K562 (cell line): Measurements from ENCODE around the gene NACA. TPM values are rescaled to one million over a fixed set of nuclear protein-coding genes. Genes with fewer than 3 reads are reported as not detected.

ENCODE experiments used
- CC2D1A ChIP-seq: fragments of 450-650 bp; IDR thresholded peaks from 2 replicates; pipeline ENCODE4 v1.6.1; 2017; ENCODE audit warnings: mild to moderate bottlenecking
- CREM ChIP-seq: IDR thresholded peaks from 2 replicates; pipeline ENCODE4 v1.6.1; 2014; ENCODE audit warnings: antibody characterized with exemption, low read depth
- MCM7 ChIP-seq, 2 experiments: fragments of 450-650 bp; IDR thresholded peaks; 2 replicates each; pipeline ENCODE4 v1.6.1; 2016 to 2018
- MGA ChIP-seq: fragments of 450-650 bp; IDR thresholded peaks from 2 replicates; pipeline ENCODE4 v1.6.1; 2016; ENCODE audit warnings: mild to moderate bottlenecking, moderate library complexity
- NFXL1 ChIP-seq: fragments of 450-650 bp; formaldehyde crosslinking; IDR thresholded peaks from 2 replicates; pipeline ENCODE4 v1.4.0; 2021; ENCODE audit warnings: mild to moderate bottlenecking
- RBM25 ChIP-seq: fragments of 200-400 bp; formaldehyde crosslinking; IDR thresholded peaks from 2 replicates; pipeline ENCODE4 v1.6.1; 2018; ENCODE audit warnings: low read length, low read depth, moderate library complexity; ENCODE audit not compliant: severe bottlenecking
- THRA ChIP-seq: fragments of 450-650 bp; IDR thresholded peaks from 2 replicates; pipeline ENCODE4 v1.6.1; 2017; ENCODE audit warnings: mild to moderate bottlenecking, moderate library complexity
- ZNF23 ChIP-seq: fragments of 250-450 bp; sonication (Bioruptor Pico); IDR thresholded peaks from 2 replicates; pipeline ENCODE4 v1.4.0; 2020; ENCODE audit warnings: mild to moderate bottlenecking
- polyA plus RNA-seq, 8 experiments: library from polyadenylated mRNA; depleted of rRNA in 4 of 8; stranded (reverse) in 5 of 8; unstranded in 3 of 8; fragments of >200 nt; fragmentation: Nextera tagmentation in 2 of 8; fragmentation: Illumina TruSeq in 1 of 8; extraction: Ambion mirVana in 2 of 8; extraction: Trizol in 1 of 8; gene quantifications; 2 replicates each; pipeline versions ENCODE4 v1.2.1 to v1.2.3, GENCODE V29; 2011 to 2014; ENCODE audit warnings: inconsistent platforms in 1 of 8, missing spikeins in 1 of 8
- total RNA-seq, 7 experiments: library from RNA; depleted of rRNA in 6 of 7; stranded (reverse); fragments of >200 nt in 6 of 7; fragmentation: Illumina TruSeq in 2 of 7; extraction: Trizol in 2 of 7; gene quantifications; 2 replicates each; pipeline versions ENCODE4 v1.2.1 to v1.2.3, GENCODE V29; 2011 to 2021; ENCODE audit warnings: low replicate concordance in 1 of 7

The NACA gene
- total and polyA plus RNA-seq, 9 of the 15 experiments (the other 6 are each of a cell fraction or from before 2014, with no cell fraction given): 1,030 to 2,416 (median 1,645) TPM

- TF ChIP-seq MGA (peak; percentile 96), RBM25 (no peak), NFXL1 (CRISPR knock-in tag) (no peak), CREM (peak; percentile 98), ZNF23 (CRISPR knock-in tag) (no peak), MCM7 (IDR thresholded peaks at IDR 0.05) (no peak), CC2D1A (peak; percentile 87), THRA (no peak)
Measured at GRCh38 chr12:56688129-56688845, 36.8 kb downstream of the NACA start, which contains the start of gene PTGES3 (continued).
